Endometrial microvascular endothelial cells (primary cell): ENCODE measurements around the gene TFEC. TPM values are rescaled to one million over a fixed set of nuclear protein-coding genes. Genes with fewer than 3 reads are reported as not detected.
"Not testable (repeated sequence)": the region's sequence is repeated elsewhere in the genome, so short reads cannot be mapped to it uniquely, and the experiment has no call there.

Experiments
- in situ Hi-C: cut with HindIII; loops from 2 replicates; pipeline ENCODE4 v1.10.0; 2017; ENCODE audit warnings: low sequenced_read_pairs, low pct_unique_long_range_greater_than_20kb; ENCODE audit errors: inconsistent ontology term
- total RNA-seq: library from RNA; depleted of rRNA; stranded (reverse); fragments of >200 nt; gene quantifications from one replicate; pipeline ENCODE4 v1.2.3, GENCODE V29; 2015; ENCODE audit errors: inconsistent ontology term

Gene TFEC
- total RNA-seq, 1 donor from 2014 or later, result 6.5 TPM

DNA sequence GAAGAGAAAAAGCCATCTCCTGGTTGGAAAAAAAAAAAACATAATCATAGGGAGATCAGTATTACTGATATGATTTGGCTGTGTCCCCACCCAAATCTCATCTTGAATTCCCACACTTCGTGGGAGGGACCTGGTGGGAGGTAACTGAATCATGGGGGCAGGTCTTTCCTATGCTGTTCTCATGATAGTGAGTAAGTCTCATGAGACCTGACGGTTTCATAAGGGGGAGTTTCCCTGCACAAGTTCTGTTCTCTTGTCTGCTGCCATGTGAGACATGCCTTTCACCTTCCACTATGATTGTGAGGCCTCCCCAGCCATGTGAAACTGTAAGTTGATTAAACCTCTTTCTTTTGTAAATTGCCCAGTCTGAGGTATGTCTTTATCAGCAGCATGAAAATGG is 25.8 kb downstream of the TFEC start:
- in situ Hi-C loops, result not testable (repeated sequence)

GRCh38 chr7:115997221-115997620 is 33.3 kb downstream of the TFEC start:
- in situ Hi-C loops, result no loop called here

DNA sequence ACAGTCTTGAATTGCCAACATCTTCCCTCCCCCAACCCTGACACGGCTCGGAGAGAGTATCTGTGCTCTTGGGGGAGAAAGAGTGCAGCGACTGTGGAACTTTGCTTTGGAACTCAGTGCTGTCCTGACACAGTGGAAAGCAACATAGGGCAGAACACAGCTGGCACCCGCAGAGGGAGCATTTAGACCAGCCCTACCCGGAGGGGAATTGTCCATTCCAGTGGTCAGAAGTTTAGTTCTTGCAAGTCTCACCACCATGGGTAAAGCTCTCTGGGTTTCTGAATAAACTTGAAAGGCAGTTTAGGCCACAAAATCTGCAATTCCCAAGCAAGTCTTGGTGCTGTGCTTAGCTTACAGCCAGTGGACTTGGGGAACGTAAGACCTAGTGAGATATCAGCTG is 34.9 kb downstream of the TFEC start:
- in situ Hi-C loops, result no loop called here

DNA sequence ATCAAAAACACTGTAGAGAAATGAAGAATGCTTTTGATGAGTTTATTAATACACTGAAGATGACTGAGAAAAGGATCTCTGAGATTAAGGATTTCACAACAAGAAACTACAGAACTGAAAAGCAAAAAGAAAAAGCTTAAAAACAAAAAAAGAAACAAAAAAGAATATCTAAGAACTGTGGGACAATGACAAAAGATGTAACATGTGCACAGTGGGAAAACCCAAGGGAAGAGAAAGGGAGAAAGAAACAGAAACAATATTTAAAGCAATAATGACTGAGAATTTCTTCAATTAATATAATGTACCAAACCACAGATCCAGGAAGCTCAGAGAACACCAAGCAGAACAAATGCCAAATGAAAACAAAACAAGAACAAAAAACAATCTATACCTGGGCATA is 42.2 kb downstream of the TFEC start:
- in situ Hi-C loops, result no loop called here

DNA sequence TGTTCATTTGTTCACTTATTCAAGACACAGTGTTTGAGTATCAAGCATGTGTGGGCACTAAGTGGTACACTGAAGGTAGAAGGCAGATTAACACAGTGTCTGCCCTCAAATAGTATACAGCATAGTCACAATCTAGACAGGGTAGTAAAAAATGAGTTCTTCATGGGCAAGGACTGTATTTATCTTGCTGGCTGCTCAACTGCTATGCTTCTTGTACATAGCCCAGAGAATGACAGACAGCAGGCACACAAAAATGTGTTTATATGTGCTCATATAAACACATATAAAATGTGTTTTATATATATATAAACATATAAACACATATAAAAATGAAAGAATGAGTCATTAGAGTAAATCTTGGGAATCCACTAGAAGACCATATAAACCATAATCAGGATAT is 43.1 kb downstream of the TFEC start:
- in situ Hi-C loops, result no loop called here

GRCh38 chr7:115984105-115984504 is 46.5 kb downstream of the TFEC start:
- in situ Hi-C loops, result no loop called here

DNA sequence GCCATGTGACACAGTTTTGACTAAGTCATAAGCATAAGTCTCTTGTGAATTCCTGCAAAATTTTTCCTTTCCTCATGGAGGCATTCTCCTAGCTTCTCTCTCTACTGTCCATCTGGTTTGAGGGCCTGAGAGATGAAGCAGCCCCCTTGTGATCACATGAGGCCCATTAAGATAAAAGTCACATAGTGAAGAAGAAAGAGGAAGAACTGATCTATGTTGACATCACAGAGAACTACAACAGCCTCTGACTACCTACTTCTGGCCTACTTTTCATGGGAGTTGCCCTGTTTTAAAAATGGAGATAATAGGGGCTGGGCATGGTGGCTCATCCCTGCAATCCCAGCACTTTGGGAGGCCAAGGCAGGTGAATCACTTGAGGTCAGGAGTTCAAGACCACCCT is 50.4 kb downstream of the TFEC start:
- in situ Hi-C loops, result no loop called here

DNA sequence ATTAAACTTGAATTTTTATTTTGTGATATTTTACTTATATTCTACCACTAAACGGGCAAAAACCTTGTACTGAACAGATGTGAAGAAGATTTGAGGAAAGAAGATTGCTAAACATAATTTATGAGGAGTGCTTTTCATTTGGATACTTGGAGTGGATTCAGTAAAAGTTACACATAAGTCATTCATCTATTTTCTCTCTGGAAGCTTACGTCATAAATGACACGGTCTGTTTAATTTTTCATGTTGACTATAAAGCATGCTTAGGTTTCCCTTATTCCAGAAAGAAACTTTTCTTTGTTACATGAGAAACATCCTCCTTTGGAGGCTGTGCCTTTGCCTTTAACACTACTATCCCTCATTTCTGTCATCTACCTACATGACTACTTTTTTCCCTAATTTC is 53.9 kb downstream of the TFEC start:
- in situ Hi-C loops, result no loop called here

DNA sequence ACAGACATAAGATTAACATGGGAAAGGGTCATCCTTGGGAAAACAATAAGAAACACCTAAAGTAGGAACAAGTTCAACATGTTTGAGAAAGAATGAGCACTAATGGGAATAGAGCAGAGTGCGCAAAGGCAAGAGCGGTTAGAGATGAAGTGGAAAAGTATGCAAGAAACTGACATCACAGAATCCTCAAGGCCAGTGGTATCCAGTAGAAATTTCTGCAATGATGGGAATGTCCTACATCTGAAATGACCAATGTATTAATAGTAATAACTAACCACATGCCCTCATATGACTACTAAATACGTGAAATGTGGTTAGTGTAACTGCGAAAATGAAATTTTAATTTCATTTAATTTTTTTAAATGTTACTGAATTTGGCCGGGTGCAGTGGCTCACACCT is 54.8 kb downstream of the TFEC start:
- in situ Hi-C loops, result no loop called here

DNA sequence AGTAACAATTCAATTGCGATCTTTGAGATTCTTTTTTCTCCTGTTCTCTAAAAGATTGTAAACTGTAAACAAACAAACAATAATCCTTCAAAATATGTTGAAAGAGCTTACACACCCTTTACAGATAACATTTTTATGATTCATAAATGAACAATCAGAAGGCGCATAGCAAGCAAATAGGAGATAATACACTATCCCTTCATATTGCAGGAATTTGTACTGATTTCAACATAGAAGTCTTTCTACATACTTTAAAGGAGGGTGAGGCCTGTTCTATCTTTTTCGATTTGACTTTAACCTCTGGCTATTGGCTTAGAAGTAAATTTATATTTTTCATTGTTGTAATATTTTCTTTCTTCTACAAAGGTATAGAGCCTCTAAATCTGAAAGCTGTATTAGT is 57.2 kb downstream of the TFEC start:
- in situ Hi-C loops, result no loop called here

GRCh38 chr7:115971506-115971905 is 59.1 kb downstream of the TFEC start:
- in situ Hi-C loops, result no loop called here

- in situ Hi-C loops, result no loop called here
Measured at GRCh38 chr7:115968596-115968995, 62.0 kb downstream of the TFEC start.

- in situ Hi-C loops, result no loop called here
Measured at GRCh38 chr7:115968171-115968570, 62.4 kb downstream of the TFEC start.

DNA sequence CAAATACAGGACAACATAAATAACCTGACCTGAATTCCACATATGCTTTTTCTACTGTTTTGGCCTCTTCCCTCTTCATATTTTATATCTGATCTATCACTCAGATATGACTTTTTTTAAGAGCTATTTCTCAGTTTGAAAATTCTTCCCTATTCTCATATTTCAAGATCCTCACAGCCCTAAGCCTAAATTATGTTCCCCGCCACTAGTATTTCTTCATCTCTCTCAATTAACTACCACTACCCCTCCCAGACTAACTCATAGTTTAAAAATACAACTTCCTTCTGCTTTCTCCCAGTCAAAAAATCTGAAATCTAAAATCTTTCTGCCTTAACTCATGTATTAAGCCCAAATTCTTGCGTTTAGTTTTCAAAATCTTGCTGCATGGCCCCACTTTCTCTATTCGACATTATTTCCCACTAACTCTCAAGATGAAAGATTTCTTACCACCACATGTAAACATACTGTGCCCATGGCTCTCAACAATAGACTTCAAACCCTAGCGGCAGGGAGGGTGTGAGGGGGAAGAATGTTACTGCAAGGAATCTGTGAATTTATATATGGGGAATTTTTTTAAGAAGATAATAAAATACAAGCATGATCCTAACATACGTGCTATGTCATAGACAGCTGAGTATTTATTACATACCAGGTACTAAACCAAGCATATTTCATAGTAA is 64.6 kb downstream of the TFEC start:
- in situ Hi-C loops, result no loop called here

DNA sequence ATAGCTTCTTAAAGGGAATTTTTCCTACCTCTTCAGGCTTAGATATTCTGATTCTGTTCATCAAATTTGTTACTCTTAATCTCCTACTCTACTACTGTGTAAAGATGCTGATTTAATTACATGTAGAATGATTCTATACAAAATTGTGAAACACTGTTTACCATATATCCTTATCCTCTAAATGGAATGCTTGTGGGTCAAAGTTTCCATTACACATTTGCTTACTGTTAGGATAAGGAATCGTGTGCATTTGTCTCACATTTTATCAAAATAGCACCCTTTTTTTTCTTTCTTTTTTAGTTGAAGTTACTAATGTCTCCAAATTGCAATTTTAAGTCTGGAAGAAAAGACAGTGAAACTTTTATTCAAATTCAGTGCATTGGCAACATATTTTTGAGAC is 65.3 kb downstream of the TFEC start:
- in situ Hi-C loops, result no loop called here

DNA sequence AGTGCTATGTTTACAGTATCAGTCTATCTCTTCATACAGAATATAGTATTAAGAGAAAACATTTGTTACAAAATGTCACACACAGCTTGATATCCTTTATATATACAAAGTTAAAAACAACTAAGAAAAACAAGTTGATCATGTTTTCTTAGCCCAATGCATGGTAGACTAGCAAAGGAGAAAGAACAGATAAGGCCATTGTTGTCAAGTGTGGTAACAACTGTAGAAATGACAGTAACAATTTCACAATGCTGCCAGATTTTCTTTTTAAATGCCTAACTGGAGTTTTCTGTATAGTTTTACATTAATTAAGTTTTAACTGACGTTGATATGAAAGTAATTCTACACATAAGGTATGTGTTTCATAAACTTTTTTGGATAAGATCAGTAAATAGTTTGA is 65.8 kb downstream of the TFEC start:
- in situ Hi-C loops, result no loop called here

DNA sequence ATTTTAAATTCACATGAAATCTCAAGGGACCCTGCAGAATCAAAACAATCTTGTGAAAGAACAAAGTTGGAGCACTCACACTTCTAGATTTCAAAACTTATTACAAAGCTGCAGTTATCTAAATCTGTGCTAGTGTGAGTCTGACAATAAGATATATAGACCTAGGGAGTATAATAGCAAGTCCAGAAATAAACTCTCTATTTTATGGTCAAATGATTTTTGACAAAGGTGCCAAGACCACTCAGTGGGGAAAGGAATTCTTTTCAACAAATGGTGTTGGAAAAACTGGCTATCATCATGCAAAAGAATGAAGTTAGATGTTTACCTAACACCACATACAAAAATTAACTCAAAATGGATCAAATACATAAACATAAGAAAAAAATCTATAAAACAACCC is 68.2 kb downstream of the TFEC start:
- in situ Hi-C loops, result no loop called here

- in situ Hi-C loops, result no loop called here
Measured at GRCh38 chr7:115953592-115954255, 76.8 kb downstream of the TFEC start.

GRCh38 chr7:115952832-115953231 is 77.7 kb downstream of the TFEC start:
- in situ Hi-C loops, result no loop called here

DNA sequence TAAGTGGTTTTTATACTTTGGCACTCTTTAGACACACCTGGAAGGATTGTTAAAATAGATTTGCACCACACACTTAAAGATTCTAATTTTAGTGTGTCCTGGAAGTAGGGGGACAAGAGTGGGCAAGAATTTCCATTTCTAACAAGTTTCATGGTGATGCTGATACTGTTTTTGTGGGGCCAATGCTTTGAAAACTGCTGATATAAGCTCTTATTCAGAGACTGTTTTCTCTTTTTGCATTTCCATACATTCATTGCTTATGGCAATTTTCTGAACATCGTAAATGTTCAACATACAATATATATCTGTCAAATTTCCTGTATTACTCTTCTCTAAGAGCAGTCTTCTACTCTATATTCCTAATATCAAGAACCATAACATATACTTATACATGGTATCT is 79.0 kb downstream of the TFEC start:
- in situ Hi-C loops, result no loop called here
